ENCODE results near the gene TMEFF2.

Gene TMEFF2

GRCh38 chr2:192007581-192008228 lies 187.0 kb downstream of the TMEFF2 start:
- no peak for DNase-seq

GRCh38 chr2:192005211-192005610 lies 189.5 kb downstream of the TMEFF2 start:
- no peak for DNase-seq

GRCh38 chr2:192004188-192004963 lies 190.4 kb downstream of the TMEFF2 start:
- no peak for DNase-seq

GRCh38 chr2:192002418-192002817 lies 192.3 kb downstream of the TMEFF2 start:
- no peak for DNase-seq

GRCh38 chr2:192000196-192000980 lies 194.3 kb downstream of the TMEFF2 start:
- DNase-seq, result no peak

GRCh38 chr2:191999101-191999841 lies 195.5 kb downstream of the TMEFF2 start:
- no peak for DNase-seq

GRCh38 chr2:191995285-191995684 lies 199.4 kb downstream of the TMEFF2 start:
- DNase-seq, result no peak

- DNase-seq, result no peak
These were observed 200.0 kb downstream of the TMEFF2 start for GRCh38 chr2:191994749-191995148.

- no peak for DNase-seq
These were observed 203.3 kb downstream of the TMEFF2 start for GRCh38 chr2:191991442-191991841.

- DNase-seq, result no peak
These were observed 209.0 kb downstream of the TMEFF2 start for GRCh38 chr2:191985740-191986139.

- no peak for DNase-seq
These were observed 211.1 kb downstream of the TMEFF2 start for GRCh38 chr2:191983591-191983990.

GRCh38 chr2:191983186-191983585 lies 211.5 kb downstream of the TMEFF2 start:
- no peak for DNase-seq

GRCh38 chr2:191981706-191982105 lies 213.0 kb downstream of the TMEFF2 start:
- DNase-seq, result no peak

GRCh38 chr2:191980483-191980882 lies 214.2 kb downstream of the TMEFF2 start:
- no peak for DNase-seq

GRCh38 chr2:191979221-191979730 lies 215.5 kb downstream of the TMEFF2 start:
- no peak for DNase-seq

GRCh38 chr2:191977754-191978153 lies 217.0 kb downstream of the TMEFF2 start:
- DNase-seq, result no peak

GRCh38 chr2:191976436-191976835 lies 218.3 kb downstream of the TMEFF2 start:
- DNase-seq, result no peak

GRCh38 chr2:191974676-191975075 lies 220.1 kb downstream of the TMEFF2 start:
- DNase-seq, result no peak

GRCh38 chr2:191970867-191971266 lies 223.9 kb downstream of the TMEFF2 start:
- DNase-seq, result no peak

- no peak for DNase-seq
These were observed 226.6 kb downstream of the TMEFF2 start for GRCh38 chr2:191968120-191968519.

- DNase-seq, result no peak
These were observed 229.0 kb downstream of the TMEFF2 start for GRCh38 chr2:191965733-191966132.

- DNase-seq, result no peak
These were observed 233.2 kb downstream of the TMEFF2 start for GRCh38 chr2:191961556-191961955.

- DNase-seq, result no peak
These were observed 235.5 kb downstream of the TMEFF2 start for GRCh38 chr2:191959209-191959608.
